ENCODE data around the gene FAM53B. TPM values are rescaled to one million over a fixed set of nuclear protein-coding genes. Genes with fewer than 3 reads are reported as not detected.

FAM53B gene
- total RNA-seq, 1 experiment from 2014 or later, result 11.4 TPM

GRCh38 chr10:124629842-124630241, 114.3 kb downstream of the FAM53B start:
- no peak for DNase-seq (ENCODE audit: low read depth)

DNA sequence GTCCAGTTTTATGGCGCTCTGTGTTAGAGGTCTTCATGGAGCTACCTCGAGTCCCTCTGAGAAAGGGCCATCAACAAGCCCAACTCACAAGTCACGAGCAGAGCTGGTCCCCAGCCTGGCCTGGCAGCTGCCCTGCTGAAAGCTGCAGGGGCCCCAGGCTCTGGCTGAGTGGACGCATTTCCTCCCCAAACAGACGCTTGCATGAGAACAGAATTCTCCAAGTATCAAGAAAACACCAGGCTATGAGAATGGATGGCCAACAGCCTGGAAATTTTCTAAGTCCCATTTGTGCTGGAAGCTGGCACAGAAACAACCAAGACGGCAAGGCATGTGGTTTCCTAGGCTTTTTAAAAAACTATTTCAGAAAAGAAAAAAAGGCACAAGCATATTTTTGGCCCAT, 114.8 kb downstream of the FAM53B start:
- no peak for DNase-seq (ENCODE audit: low read depth)

DNA sequence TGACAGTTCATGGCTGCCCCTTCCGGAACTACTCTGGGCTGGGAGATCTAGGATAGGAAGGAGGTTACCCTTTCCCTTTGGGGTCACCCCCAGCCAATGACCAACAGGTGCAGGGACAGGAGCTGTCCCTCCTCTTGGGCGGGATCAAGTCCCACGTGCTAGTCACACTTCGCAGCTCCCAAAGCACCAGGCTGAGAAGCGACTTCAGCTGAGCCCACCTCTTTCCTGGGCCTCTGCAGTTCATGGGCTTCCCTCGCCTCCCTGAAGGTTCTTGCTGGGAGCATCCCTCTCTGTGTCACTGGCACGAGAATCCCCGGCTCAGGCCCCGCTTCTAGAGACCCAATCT, 115.5 kb downstream of the FAM53B start:
- no peak for DNase-seq (ENCODE audit: low read depth)

GRCh38 chr10:124627866-124628675, 116.1 kb downstream of the FAM53B start:
- no peak for DNase-seq (ENCODE audit: low read depth)

DNA sequence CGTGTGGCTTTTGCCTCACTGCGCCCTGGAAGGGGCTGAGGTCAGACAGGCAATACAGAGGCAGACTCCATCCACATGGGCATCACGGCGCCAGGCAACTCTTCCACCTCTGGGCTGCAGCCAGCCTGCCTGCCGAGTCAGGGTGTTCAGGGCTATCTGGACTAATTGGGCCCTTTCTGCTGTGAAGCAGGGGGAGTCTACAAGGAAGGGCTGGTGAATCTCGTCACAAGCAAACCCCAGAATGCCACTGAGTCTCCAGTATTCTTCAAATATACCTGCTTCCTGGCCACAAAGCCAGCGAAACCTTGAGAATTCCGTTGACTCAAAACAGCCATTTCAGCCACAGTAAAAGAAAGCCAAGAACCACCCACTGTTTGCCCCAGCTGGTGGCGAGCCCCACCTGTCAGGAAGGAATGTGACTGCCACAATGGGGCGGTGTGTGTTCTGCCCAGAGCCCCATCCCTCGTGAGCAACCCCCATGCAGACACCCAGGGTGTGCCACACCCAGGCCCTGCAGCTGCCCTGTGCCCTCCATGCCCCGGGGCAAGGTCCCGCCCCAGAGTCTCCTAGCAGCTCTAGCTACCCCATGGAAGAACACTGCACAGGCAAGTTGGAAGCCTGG, 117.3 kb downstream of the FAM53B start:
- no peak for DNase-seq (ENCODE audit: low read depth)

DNA sequence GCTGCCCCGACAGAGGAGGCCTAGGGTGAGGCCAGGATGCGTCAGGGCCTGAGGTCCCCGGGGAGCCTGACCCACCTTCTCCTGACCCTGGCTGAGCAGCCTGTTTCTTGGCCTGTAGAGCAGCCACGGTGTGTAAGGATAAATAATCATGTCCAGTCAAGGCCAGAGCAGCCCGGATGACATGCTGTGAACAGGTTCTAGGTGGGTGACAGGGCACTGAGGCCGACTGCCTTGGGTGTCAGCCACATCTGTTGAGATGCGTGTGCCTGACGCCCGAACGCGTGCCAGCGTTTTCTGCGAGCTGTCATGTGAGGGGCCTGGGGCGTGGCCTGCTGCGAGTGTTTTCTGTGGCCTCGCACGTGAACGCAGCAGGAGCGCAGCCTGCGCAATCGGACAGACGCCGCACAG, 118.3 kb downstream of the FAM53B start:
- no peak for DNase-seq (ENCODE audit: low read depth)

DNA sequence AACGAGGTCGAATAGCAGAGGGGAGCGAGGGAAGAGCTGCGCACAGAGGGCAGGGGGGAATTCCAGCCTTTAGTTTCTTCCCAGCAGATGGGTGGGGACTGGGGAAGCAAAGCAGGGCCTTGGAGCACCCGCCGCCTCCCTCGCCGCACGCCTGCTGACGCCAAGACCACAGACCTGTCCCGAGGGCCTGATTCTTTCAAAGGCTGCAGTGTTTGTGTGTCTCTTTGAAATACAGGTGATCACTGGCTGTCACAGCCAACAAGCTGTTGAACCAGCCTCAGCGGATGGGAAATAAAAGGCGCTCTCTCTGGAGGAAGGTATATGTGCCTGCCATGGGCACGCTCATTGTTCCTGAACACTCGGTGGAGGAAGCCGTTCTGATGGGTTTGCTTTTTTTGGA, 119.3 kb downstream of the FAM53B start:
- no peak for DNase-seq (ENCODE audit: low read depth)

- no peak for DNase-seq (ENCODE audit: low read depth)
Observed at GRCh38 chr10:124624466-124624865, 119.7 kb downstream of the FAM53B start.

DNA sequence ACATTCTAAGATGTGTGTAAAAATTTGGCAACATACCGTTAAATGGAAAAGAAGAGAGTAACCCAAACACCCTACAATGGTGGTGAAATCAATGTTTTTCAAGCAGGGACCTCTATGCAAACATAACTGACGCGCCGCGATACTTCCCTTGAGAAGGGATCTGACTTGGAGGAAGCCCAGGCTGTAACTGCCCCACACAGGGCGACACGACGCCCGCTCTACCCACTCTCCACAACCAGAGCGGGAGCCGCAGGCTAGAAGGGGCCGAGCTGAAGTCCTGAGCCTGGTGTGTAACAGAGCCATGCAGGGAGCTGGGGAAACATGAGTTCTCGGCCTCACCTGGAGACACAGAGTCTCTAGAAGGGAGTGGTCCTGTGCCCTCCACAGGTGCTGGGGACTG, 120.2 kb downstream of the FAM53B start:
- no peak for DNase-seq (ENCODE audit: low read depth)

DNA sequence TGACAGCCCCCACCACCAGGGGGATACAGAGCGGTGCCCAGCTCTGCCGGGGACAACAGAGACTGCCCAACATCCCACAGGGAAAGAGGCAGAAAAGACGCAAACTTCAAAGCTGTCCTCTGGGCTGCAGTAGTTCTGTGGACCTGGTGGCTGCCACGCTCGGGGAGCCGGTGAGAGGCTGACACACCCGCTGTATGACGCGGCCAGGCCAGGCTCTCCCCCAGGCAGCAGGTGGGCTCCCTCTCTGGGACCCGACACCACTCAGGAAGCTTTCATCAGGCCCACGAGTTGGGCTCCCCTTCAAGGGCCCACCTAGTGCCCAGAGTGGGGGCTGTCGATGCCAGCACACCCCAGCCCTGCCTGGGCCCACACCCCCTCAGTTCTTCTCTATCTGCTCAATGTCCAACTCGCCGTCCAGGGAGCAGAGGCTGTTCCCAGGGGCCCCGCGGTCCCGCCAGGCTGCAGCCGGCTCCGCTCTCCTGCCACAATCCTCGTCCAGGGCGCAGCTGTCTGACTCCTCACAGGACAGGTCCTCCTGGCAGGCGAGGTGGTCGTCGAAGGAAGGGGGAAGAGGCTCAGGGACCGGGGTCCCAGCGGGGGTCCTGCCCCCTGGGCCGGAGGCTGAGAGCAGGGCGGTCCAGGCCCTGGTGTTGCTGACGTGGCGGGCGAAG, 121.2 kb downstream of the FAM53B start:
- no peak for DNase-seq (ENCODE audit: low read depth)

DNA sequence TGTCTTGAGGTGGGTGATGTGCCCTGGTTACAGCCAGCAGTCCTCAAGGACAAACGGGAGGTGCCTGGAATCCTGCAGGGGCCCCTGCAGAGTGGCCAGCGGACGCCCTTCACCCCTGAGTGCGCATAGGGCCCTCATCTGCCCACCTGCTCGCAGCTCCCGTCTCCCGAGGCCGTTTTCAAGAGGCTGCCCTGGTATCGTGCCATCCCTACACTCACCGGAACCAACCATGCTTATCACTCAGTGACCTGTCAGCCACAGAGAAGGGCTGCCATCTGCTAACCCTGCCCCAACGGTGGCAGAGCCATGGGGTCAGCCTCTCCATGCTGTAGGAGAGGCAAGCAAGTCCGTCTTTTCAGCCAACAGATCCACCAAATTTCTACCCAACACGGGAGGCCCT, 122.0 kb downstream of the FAM53B start:
- DNase-seq (ENCODE audit: low read depth), result no peak

GRCh38 chr10:124621637-124622036, 122.5 kb downstream of the FAM53B start:
- DNase-seq (ENCODE audit: low read depth), result no peak

DNA sequence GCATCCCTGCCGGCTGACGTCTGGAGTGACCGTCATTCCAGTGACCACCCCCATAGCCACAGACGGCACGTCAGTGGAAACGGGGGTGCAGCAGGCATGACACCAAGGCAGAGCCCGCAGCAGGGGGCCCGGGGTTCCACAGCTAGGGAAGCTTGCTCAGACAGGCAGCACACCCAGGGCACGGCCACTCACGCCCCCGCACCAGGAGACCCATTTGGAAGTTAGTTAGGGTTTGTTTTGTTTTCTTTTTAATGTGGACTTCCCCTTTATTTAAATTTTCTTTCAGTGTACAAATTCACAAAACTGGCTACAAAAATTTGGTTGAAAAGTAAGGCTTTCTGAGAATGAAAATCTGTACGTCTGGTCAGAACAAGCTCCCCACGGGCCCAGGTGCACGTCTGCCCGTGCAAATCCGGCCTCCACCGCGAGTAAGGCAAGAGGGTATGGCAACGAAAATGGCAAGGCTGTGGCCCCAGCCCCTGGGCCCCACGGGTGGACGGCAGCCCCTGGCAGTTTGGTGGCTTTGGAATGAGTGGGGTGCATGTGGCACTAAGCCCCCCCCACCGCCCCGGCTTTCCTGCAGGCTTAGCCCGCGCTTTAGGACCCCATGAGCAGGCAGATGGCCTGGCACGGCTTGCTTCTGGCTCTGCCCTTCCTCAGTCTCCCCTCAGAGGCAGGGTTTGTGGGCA, 124.2 kb downstream of the FAM53B start:
- no peak for DNase-seq (ENCODE audit: low read depth)

DNA sequence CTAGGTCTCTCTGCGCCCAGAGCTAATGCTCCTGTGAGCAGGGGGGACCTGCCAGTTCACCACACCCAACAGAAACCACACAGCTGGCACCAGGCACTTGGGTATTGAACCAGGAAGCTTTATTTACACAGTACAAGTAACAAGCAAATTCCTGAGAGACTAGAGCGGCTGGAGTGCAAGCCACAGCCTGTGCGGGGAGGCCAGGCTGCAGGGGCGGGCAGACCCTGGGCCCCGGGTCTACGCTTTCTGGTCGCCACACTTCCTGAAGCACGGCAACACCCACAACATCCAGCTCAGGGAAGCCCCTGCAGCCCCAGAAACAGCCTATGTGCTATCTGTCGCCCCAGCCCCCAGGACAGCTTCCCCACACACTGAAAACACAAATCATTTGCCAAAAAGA, 125.0 kb downstream of the FAM53B start:
- DNase-seq (ENCODE audit: low read depth), result no peak

DNA sequence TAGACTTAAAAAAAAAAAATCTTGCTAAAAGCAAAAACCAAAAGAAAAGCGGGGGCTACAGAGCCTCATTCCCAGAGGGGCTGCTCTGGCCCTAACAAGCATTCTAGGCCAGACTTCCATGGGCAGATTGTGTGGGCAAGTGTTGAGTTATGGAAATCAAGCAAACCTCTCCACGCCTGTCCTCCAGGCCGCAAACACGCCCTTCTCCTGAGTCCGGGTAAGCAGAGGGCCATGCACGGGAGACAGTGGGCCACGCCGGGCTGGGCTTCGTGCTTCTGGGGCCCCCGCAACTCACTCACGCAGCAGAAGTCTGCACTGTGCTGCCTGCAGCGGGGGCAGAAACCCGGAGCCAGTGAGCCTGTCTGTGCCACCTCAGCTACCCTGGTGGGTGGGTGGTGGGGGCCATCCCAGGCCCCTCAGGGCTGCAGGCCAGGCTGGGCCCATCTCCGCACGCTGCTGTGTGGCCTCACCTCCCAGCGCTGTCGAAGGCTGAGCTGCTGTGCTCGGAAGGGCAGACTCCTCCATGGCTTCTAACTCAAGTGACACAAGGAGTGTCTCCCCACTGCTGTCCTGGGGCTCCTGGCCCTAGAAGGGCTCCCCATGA, 125.6 kb downstream of the FAM53B start:
- DNase-seq (ENCODE audit: low read depth), result no peak

DNA sequence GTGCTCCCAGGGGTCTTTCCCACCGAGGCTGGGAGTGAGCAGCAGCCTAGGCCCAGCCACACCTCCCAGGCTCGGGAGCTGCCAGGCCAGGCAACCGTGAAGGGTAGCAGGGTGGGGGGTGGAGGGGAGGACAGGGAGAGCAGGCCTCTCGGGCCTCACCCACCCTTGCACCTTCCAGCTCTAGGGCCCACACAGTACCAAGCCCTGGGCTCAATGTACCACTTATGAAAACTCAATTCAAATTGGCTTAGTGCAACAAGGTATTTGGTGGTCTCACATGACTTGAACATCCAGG, 127.4 kb downstream of the FAM53B start:
- no peak for DNase-seq (ENCODE audit: low read depth)

- no peak for DNase-seq (ENCODE audit: low read depth)
Observed at GRCh38 chr10:124616040-124616835, 127.9 kb downstream of the FAM53B start.

DNA sequence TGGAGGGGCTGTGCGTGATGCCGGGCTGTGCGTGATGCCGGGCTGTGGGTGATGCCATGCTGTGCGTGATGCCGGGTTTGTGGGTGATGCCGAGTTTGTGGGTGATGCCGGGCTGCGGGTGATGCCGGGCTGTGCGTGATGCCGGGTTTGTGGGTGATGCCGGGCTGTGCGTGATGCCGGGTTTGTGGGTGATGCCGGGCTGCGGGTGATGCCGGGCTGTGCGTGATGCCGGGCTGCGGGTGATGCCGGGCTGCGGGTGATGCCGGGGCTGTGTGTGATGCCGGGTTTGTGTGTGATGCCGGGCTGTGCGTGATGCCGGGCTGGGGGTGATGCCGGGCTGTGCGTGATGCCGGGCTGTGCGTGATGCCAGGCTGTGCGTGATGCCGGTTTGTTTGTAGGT, 128.9 kb downstream of the FAM53B start:
- no peak for DNase-seq (ENCODE audit: low read depth)

- no peak for DNase-seq (ENCODE audit: low read depth)
Observed at GRCh38 chr10:124614003-124614659, 130.0 kb downstream of the FAM53B start.

- peak; percentile 26 for DNase-seq (ENCODE audit: low read depth)
Observed at GRCh38 chr10:124612611-124613498, 131.3 kb downstream of the FAM53B start.
